CD4-positive, alpha-beta T cell (primary cell): ENCODE results near the gene SAMMSON. TPM values are rescaled to one million over a fixed set of nuclear protein-coding genes. Genes with fewer than 3 reads are reported as not detected.

Experiments
- ATAC-seq: fragments of 200-7000 bp; cut with Tn5 transposase; one replicate; pipeline ENCODE4 v1.10.0; 2022; ENCODE audit warnings: mild to moderate bottlenecking; ENCODE audit not compliant: poor library complexity
- CTCF ChIA-PET: fragments of 350-600 bp; sonication (Branson Sonifier 250); formaldehyde crosslinking; loops from one replicate; lab custom pipeline; 2021; ENCODE audit warnings: antibody characterized with exemption, inconsistent platforms; lab: Charles Lee
- POLR2A ChIA-PET: fragments of 350-600 bp; sonication (Branson Sonifier 250); formaldehyde crosslinking; loops from one replicate; lab custom pipeline; 2021; ENCODE audit warnings: antibody characterized with exemption, inconsistent platforms; lab: Charles Lee
- DNase-seq, 14 experiments: peaks; one replicate each; pipeline ENCODE4 v3.0.0-alpha.2; 2013 to 2020; ENCODE audit warnings: mixed read lengths in 2 of 14
- H3K27ac ChIP-seq, 2 donors: one replicate each; pipeline versions ENCODE4 v1.5.1 to v1.7.0; 2013; ENCODE audit warnings: low read length in 2 of 2, low read depth in 1 of 2, mild to moderate bottlenecking in 1 of 2
- H3K27me3 ChIP-seq, 2 experiments: 1 replicate in 1 of 2; 2 replicates in 1 of 2; pipeline versions ENCODE4 v1.6.1 to v1.7.0; 2013; ENCODE audit warnings: low read length in 2 of 2, control low read depth in 1 of 2, mild to moderate bottlenecking in 1 of 2, moderate library complexity in 1 of 2; ENCODE audit not compliant: insufficient read depth in 2 of 2, control insufficient read depth in 1 of 2
- H3K36me3 ChIP-seq: one replicate; pipeline ENCODE4 v1.6.1; 2013; ENCODE audit warnings: low read length, control low read depth; ENCODE audit not compliant: insufficient read depth
- H3K4me1 ChIP-seq: one replicate; pipeline ENCODE4 v1.6.1; 2013; ENCODE audit warnings: low read length, control low read depth; ENCODE audit not compliant: insufficient read depth
- H3K4me3 ChIP-seq: one replicate; pipeline ENCODE4 v1.5.1; 2013; ENCODE audit warnings: mild to moderate bottlenecking, low read length, moderate library complexity
- H3K9me3 ChIP-seq, 2 experiments: 1 replicate in 1 of 2; 2 replicates in 1 of 2; pipeline versions ENCODE4 v1.6.1 to v1.7.0; 2013; ENCODE audit warnings: low read length in 2 of 2, mild to moderate bottlenecking in 2 of 2, control low read depth in 1 of 2, moderate library complexity in 1 of 2; ENCODE audit not compliant: control insufficient read depth in 1 of 2, insufficient read depth in 1 of 2
- H3K27ac Mint-ChIP-seq: one replicate; pipeline ENCODE4 v1.8.0; 2020; ENCODE audit warnings: mixed read lengths
- H3K27me3 Mint-ChIP-seq: one replicate; pipeline ENCODE4 v1.8.0; 2021; ENCODE audit warnings: mixed read lengths
- H3K36me3 Mint-ChIP-seq: one replicate; pipeline ENCODE4 v1.8.0; 2021; ENCODE audit warnings: low read depth, mixed read lengths
- H3K4me1 Mint-ChIP-seq: one replicate; pipeline ENCODE4 v1.8.0; 2021; ENCODE audit warnings: low read depth, mixed read lengths
- H3K4me3 Mint-ChIP-seq: one replicate; pipeline ENCODE4 v1.8.0; 2020; ENCODE audit warnings: mild to moderate bottlenecking, mixed read lengths
- H3K9me3 Mint-ChIP-seq: one replicate; pipeline ENCODE4 v1.8.0; 2020; ENCODE audit warnings: mixed read lengths
- intact Hi-C, 2 experiments: fragments of 100-400 bp; cut with DNase I in 1 of 2; cut with micrococcal nuclease in 1 of 2; formaldehyde crosslinking; loops; one replicate each; pipeline versions ENCODE4 v1.15.1 to v1.9.0; 2023 to 2025; cut with DNase I, micrococcal nuclease
- total RNA-seq, 174 experiments: library from RNA in 2 of 174; stranded (reverse) in 2 of 174; gene quantifications; one replicate each; pipeline ENCODE4 v1.2.3 and lab custom pipeline; 2021 to 2026
- TF ChIP-seq, protein P1 (sequence below): fragments of 200-600 bp; IDR thresholded peaks from one replicate; pipeline ENCODE4 v1.8.0; 2022; ENCODE audit warnings: antibody characterized with exemption, mild to moderate bottlenecking

Gene SAMMSON
- total RNA-seq, 2 experiments from 2014 or later, result not detected

DNA sequence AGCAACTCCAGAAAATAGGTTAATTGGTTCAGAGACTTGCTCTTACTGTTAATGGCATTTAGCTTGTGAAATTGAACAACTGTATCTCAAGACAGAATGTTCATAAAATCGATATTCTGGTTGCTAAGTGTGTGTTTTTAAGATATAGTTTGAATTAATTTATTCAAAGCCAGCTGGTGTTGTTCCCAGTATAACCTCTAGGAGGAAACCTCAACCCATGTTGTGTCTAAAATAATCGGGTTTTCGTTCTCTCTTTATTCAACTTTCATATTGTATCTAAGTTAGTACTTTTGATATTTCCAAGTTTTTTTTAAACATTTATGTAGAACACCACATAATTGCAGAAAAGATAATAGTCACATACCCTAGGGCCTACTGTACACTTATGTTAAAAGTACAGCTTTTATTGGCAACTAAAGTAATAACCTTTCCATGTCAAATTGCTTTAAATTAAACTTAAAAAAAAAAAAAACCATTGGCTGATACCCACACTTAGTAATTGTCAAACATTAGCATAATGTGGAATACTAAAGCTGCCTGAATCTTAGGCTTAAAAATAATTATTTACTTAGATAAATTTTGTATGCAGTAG lies 90.9 kb downstream of the SAMMSON start:
- ATAC-seq, result no peak
- no peak overlapping the region for H3K4me3 Mint-ChIP-seq
- H3K27me3 Mint-ChIP-seq, result peaks cover 14% of the 10 kb centered on the region
- Histone ChIP-seq H3K27ac (no peak overlapping the region), H3K4me3 (no peak overlapping the region), H3K36me3 (no peaks in the 10 kb centered on the region), H3K27me3 (no peaks in the 10 kb centered on the region), H3K9me3 (no peaks in the 10 kb centered on the region), H3K4me1 (no peaks in the 10 kb centered on the region)
- H3K4me1 Mint-ChIP-seq, result no peaks in the 10 kb centered on the region
- H3K36me3 Mint-ChIP-seq, result no peaks in the 10 kb centered on the region
- ChIA-PET POLR2A (no interaction called here), CTCF (interaction anchor here (0.6 kb wide), 1 partner anchor 21 kb away, joined by 3 read pairs; no protein-coding TSS in a partner anchor)
- TF ChIP-seq, protein P1, sequence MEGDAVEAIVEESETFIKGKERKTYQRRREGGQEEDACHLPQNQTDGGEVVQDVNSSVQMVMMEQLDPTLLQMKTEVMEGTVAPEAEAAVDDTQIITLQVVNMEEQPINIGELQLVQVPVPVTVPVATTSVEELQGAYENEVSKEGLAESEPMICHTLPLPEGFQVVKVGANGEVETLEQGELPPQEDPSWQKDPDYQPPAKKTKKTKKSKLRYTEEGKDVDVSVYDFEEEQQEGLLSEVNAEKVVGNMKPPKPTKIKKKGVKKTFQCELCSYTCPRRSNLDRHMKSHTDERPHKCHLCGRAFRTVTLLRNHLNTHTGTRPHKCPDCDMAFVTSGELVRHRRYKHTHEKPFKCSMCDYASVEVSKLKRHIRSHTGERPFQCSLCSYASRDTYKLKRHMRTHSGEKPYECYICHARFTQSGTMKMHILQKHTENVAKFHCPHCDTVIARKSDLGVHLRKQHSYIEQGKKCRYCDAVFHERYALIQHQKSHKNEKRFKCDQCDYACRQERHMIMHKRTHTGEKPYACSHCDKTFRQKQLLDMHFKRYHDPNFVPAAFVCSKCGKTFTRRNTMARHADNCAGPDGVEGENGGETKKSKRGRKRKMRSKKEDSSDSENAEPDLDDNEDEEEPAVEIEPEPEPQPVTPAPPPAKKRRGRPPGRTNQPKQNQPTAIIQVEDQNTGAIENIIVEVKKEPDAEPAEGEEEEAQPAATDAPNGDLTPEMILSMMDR, result peak; percentile 23
- H3K9me3 Mint-ChIP-seq, result no peaks in the 10 kb centered on the region
- intact Hi-C loops, result no loop called here
- peak in 1 of 14 experiments; percentile 4 for DNase-seq
- no peak overlapping the region for H3K27ac Mint-ChIP-seq

DNA sequence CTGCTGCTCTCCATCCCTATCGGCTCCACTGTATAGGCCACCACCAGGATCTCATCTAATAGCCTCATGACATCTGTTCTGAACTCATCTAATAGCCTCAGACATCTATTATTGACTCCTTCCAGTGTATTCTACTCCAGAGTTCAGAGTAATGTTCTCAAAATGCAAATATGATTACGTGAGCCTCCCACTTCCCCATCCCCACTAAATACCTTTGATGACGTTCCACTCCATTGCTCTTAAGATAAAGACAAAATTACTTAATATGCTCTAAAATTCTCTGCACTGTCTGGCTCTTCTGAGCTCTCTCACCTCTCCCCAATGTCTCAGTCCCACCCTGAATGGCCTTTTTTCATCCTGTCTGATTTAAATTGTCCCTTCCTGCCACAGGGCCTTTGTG lies 94.7 kb downstream of the SAMMSON start:
- ATAC-seq, result no peak
- Mint-ChIP-seq H3K4me1 (no peaks in the 10 kb centered on the region), H3K9me3 (no peaks in the 10 kb centered on the region), H3K4me3 (no peak overlapping the region), H3K36me3 (no peaks in the 10 kb centered on the region), H3K27me3 (peaks cover 6% of the 10 kb centered on the region), H3K27ac (no peak overlapping the region)
- TF ChIP-seq, protein P1, result no peak
- Histone ChIP-seq H3K36me3 (no peaks in the 10 kb centered on the region), H3K9me3 (no peaks in the 10 kb centered on the region), H3K27me3 (no peaks in the 10 kb centered on the region), H3K27ac (no peak overlapping the region), H3K4me3 (no peak overlapping the region), H3K4me1 (no peaks in the 10 kb centered on the region)
- ChIA-PET CTCF (no interaction called here), POLR2A (no interaction called here)
- intact Hi-C loops, result no loop called here
- DNase-seq, result no peak

DNA sequence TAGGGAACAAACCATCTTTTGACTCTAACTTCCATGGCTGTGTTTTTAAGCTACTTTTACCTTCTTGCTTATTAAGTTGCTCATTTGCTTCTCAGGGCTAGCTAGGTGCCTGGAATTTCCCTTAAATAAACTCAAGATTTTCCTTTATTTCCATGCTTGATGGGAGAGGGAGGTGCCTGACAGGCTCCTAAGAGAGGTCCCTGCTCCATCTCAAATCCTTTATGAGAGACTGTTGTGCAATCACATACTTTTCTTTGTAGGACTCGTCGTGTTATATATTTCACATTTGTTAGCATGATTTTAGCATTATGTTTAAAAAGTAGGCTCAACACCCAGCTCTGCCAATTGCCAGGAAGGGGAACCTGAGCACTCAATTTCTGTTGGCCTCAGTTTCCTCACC lies 95.7 kb downstream of the SAMMSON start:
- H3K36me3 ChIP-seq, result no peaks in the 10 kb centered on the region
- Mint-ChIP-seq H3K27ac (no peak overlapping the region), H3K4me1 (no peaks in the 10 kb centered on the region), H3K27me3 (peaks cover 6% of the 10 kb centered on the region), H3K4me3 (no peak overlapping the region), H3K36me3 (no peaks in the 10 kb centered on the region), H3K9me3 (no peaks in the 10 kb centered on the region)
- intact Hi-C loops, result no loop called here
- TF ChIP-seq, protein P1, result no peak
- DNase-seq, result no peak
- ChIA-PET CTCF (no interaction called here), POLR2A (no interaction called here)
- no peaks in the 10 kb centered on the region for H3K9me3 ChIP-seq
- no peak overlapping the region for H3K4me3 ChIP-seq
- no peak for ATAC-seq
- no peaks in the 10 kb centered on the region for H3K4me1 ChIP-seq
- H3K27ac ChIP-seq, result no peak overlapping the region
- no peaks in the 10 kb centered on the region for H3K27me3 ChIP-seq
